22Rv1 (cell line): ENCODE measurements around the gene PDE1A.

Experiments used
- H3K27ac ChIP-seq: fragments of 450-650 bp; 2 replicates; pipeline ENCODE4 v1.5.1; 2017
- CTCF ChIP-seq: fragments of 450-650 bp; IDR thresholded peaks from 2 replicates; pipeline ENCODE4 v1.5.1; 2017; ENCODE audit warnings: mild to moderate bottlenecking
- ZFX ChIP-seq: fragments of 450-650 bp; IDR thresholded peaks from 2 replicates; pipeline ENCODE4 v1.6.1; 2017; ENCODE audit warnings: antibody characterized with exemption, borderline replicate concordance

Gene PDE1A

DNA sequence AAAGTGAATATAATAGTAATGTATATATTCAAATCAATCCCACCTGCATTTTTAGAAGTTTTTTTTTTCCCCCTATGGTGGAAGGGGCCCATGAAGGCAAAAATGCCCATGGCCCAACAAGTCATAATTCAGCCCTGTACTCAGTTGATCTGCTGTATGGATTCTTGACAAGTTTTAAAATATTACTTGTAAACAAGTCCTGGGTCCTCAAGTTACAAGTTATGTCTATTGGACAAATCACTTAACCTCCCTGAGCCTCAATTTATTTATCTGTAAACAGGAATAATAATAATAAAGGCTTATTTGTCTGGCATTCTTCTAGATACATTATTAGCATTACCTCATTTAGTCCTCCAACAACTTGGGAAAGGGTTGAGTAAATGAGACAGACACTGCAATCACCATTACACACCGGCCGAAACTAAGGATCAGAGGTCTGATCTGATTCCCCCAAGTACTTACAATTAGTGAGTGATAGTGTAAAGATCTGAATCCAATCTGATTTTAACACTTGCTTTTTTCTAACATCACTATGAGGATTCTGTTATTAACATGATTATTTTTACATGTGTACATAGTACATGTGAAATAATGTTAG is 66.1 kb downstream of the PDE1A start:
- H3K27ac ChIP-seq, result no peak overlapping the region
- TF ChIP-seq ZFX, result no peak

- TF ChIP-seq CTCF, result no peak
- H3K27ac ChIP-seq, result no peak overlapping the region
Measured at GRCh38 chr2:182359990-182360662, 66.7 kb downstream of the PDE1A start.

DNA sequence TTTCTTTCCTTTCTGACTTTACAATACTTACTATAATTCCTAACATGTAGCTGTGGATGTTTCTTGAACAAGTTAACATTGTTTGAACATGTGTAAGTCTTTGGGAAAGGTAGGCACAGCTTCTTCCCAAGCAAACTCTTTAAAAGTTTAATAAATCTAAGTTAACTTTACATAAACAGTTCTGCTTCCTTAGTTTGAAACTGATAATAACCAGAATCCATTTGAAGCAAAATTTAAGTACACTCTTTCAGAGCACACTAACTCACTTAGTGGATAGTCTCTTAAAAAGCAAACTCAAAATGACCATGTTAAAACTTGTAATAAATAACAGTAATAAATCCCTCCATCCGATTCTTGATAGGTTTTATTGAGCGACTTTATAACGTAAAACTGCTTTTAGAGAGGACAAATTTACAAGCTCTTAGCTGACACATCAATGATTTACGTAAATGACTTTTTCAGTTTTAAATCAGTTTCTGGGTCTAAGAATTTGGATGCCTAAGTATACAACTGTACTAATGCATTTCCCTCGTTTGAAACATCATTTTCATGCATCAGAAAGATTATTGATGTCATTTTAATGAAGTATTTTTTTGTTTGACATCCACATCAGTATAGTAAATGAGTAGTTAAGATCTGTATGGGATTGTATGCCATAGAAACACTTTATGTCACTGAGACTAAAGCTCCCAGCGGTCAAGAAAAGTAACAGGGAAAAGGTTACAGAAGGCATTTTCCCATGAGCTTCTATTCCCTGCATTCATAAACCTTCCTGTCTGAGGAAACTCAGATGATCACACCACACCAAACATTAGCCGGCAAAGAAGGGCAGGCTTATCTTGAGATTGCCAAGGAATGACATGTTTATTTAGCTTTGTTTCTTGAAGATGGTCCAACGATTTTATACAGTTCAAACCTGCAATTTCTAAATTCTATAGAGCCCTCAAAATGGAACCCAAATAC is 67.5 kb downstream of the PDE1A start:
- TF ChIP-seq CTCF (no peak), ZFX (no peak)
- no peak overlapping the region for H3K27ac ChIP-seq

DNA sequence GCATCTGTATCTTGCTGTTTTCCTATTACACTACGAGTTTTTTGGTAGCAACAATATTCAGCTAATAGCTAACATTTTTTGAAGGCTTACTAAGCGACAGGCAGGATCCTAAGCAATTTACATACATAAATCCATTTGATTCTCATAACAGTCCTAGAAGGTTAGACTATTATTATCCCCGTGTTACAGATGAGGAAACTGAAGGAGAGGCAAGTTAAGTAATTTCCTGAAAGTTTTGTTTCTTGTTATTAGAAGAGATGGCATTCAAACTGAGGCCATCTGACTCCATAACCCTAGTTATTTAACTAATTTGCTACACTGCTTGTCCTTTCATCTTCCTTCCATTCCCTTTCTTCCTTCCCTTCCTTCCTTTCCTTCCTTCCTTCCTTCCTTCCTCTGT is 68.2 kb downstream of the PDE1A start:
- TF ChIP-seq CTCF, result no peak
- no peak for TF ChIP-seq ZFX
- H3K27ac ChIP-seq, result no peak overlapping the region

GRCh38 chr2:182355815-182356214 is 71.0 kb downstream of the PDE1A start:
- no peak overlapping the region for H3K27ac ChIP-seq
- TF ChIP-seq CTCF (no peak), ZFX (no peak)

DNA sequence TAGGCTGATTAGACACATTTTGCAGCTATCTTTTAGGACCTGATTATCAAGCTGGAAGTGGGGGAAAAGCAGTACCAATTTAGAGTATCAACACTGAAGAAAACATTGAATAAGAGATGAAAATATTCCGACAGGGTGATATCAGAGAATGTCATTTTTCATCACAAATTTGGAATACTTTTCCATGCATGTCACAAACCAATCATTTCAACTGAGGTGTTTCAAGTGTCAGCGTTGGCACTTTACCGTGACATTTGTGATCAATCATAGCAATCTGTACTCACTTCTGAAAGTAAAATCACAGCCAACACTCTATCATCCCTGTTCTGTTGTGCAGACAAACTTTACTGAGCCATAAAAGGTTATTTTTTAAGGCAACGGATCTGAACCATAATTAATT is 75.4 kb downstream of the PDE1A start:
- no peak overlapping the region for H3K27ac ChIP-seq
- TF ChIP-seq ZFX (no peak), CTCF (no peak)

DNA sequence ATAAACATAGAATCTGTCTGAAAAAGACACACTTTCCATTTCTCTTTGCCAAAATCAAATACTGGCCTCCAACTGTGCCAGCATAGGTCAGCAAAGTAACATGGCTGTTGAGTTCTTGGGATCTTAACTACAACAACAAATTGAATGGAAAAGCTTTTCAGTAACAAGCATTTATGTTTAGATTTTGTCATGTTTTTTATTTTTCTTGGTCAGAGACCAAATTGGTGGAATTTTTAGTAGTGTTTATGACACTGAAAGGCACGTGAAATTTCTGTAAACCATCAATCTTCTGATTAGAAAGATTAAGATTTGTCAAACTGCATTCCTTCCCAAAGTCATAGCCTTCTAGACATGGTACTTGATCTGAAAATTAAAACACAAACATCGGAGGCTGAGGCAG is 77.6 kb downstream of the PDE1A start:
- TF ChIP-seq ZFX, result no peak
- no peak for TF ChIP-seq CTCF
- H3K27ac ChIP-seq, result no peak overlapping the region
